ENCODE measurements around the gene PTPRN2. TPM values are rescaled to one million over a fixed set of nuclear protein-coding genes. Genes with fewer than 3 reads are reported as not detected.

PTPRN2 gene
- total RNA-seq, 1 experiment from 2014 or later = 2.1 TPM

- no peaks in the 10 kb centered on the region for H3K79me2 ChIP-seq (ENCODE audit: insufficient read depth, low read length)
- H3K36me3 ChIP-seq (ENCODE audit: control insufficient read depth in 1 of 2, insufficient read depth in 2 of 2, low read length in 2 of 2) = no peaks in the 10 kb centered on the region
- no peak overlapping the region for H3K9ac ChIP-seq (ENCODE audit: low read length)
- H4K20me1 ChIP-seq (ENCODE audit: insufficient read depth) = no peaks in the 10 kb centered on the region
- ATAC-seq (no peak), DNase-seq (ENCODE audit: low read depth, low spot score) (no peak)
- no peak overlapping the region for H3K4me3 ChIP-seq (replicated peaks in 1 of 2; ENCODE audit: low read depth in 1 of 2, low read length in 2 of 2)
- CTCF ChIA-PET = no interaction called here
- BruUV-seq (replicated peaks) = no TSS peak
- no peak for TF ChIP-seq MAX (IDR thresholded peaks at IDR 0.05)
- TF ChIP-seq CEBPB (IDR thresholded peaks at IDR 0.05; ENCODE audit: low read depth) = no peak
- TF ChIP-seq EGR1 (IDR thresholded peaks at IDR 0.05; ENCODE audit: low read depth) = no peak
- no peak for TF ChIP-seq ZBTB33 (IDR thresholded peaks at IDR 0.05; ENCODE audit: extremely low read depth, insufficient replicate concordance, low read length)
- no peak for TF ChIP-seq RAD21 (IDR thresholded peaks at IDR 0.05; ENCODE audit: low read depth)
- TF ChIP-seq POLR2AphosphoS5 (IDR thresholded peaks at IDR 0.05; ENCODE audit: low read depth, low read length) = no peak
- TF ChIP-seq JUND (IDR thresholded peaks at IDR 0.05) = no peak
- TF ChIP-seq YY1 (IDR thresholded peaks at IDR 0.05; ENCODE audit: extremely low read depth, insufficient replicate concordance, low read depth, low read length) = no peak
- H3K4me1 ChIP-seq (ENCODE audit: control insufficient read depth in 1 of 2, insufficient read depth in 2 of 2, low read length in 2 of 2) = no peaks in the 10 kb centered on the region
- no peaks in the 10 kb centered on the region for H3K9me2 ChIP-seq (ENCODE audit: insufficient read depth)
- peaks cover 10 to 11% of the 10 kb centered on the region in 2 experiments; a peak in 2 of 4 replicates for H3K9me3 ChIP-seq (ENCODE audit: control insufficient read depth in 1 of 2, insufficient read depth in 1 of 2, low read depth in 1 of 2, low read length in 2 of 2)
- no peak overlapping the region for H2AFZ ChIP-seq (ENCODE audit: low read depth, low read length, poor library complexity, severe bottlenecking)
- intact Hi-C loops (cut with micrococcal nuclease) = no loop called here
- RAD21 ChIA-PET (ENCODE audit: low non-redundant PET in 1 of 2, low total read pairs in 2 of 2, uncharacterized antibody in 2 of 2, unreplicated experiment in 2 of 2) = no interaction called here
- no peaks in the 10 kb centered on the region for H3K27me3 ChIP-seq (ENCODE audit: insufficient read depth, low read length)
- no peak overlapping the region for H3K4me2 ChIP-seq (ENCODE audit: low read length)
- H3K27ac ChIP-seq (ENCODE audit: low read depth, low read length) = no peak overlapping the region
- POLR2A ChIA-PET = no interaction called here
Observed at GRCh38 chr7:158125721-158126120, 461.9 kb downstream of the PTPRN2 start.

GRCh38 chr7:158125091-158125490 lies 462.5 kb downstream of the PTPRN2 start:
- DNase-seq (ENCODE audit: low read depth, low spot score) (no peak), ATAC-seq (no peak)
- intact Hi-C loops (cut with micrococcal nuclease) = no loop called here
- Histone ChIP-seq H3K9me3 (ENCODE audit: control insufficient read depth in 1 of 2, insufficient read depth in 1 of 2, low read depth in 1 of 2, low read length in 2 of 2) (peaks cover 6% of the 10 kb centered on the region in 2 experiments; a peak in 2 of 4 replicates), H3K9ac (ENCODE audit: low read length) (no peak overlapping the region), H3K27ac (ENCODE audit: low read depth, low read length) (no peak overlapping the region), H3K4me3 (replicated peaks in 1 of 2; ENCODE audit: low read depth in 1 of 2, low read length in 2 of 2) (no peak overlapping the region), H3K79me2 (ENCODE audit: insufficient read depth, low read length) (no peaks in the 10 kb centered on the region), H3K36me3 (ENCODE audit: control insufficient read depth in 1 of 2, insufficient read depth in 2 of 2, low read length in 2 of 2) (no peaks in the 10 kb centered on the region), H3K4me2 (ENCODE audit: low read length) (no peak overlapping the region), H2AFZ (ENCODE audit: low read depth, low read length, poor library complexity, severe bottlenecking) (no peak overlapping the region), H3K4me1 (ENCODE audit: control insufficient read depth in 1 of 2, insufficient read depth in 2 of 2, low read length in 2 of 2) (no peaks in the 10 kb centered on the region), H3K27me3 (ENCODE audit: insufficient read depth, low read length) (no peaks in the 10 kb centered on the region), H3K9me2 (ENCODE audit: insufficient read depth) (no peaks in the 10 kb centered on the region), H4K20me1 (ENCODE audit: insufficient read depth) (no peaks in the 10 kb centered on the region)
- ChIA-PET POLR2A (no interaction called here), RAD21 (ENCODE audit: low non-redundant PET in 1 of 2, low total read pairs in 2 of 2, uncharacterized antibody in 2 of 2, unreplicated experiment in 2 of 2) (no interaction called here), CTCF (no interaction called here)
- BruUV-seq (replicated peaks) = no TSS peak
- no peak for TF ChIP-seq EGR1 (IDR thresholded peaks at IDR 0.05; ENCODE audit: low read depth)
- no peak for TF ChIP-seq TCF7L2 (IDR thresholded peaks at IDR 0.05; ENCODE audit: borderline replicate concordance, extremely low read depth, insufficient read depth, insufficient read length)
- TF ChIP-seq REST (IDR thresholded peaks at IDR 0.05; ENCODE audit: low read depth) = no peak
- no peak for TF ChIP-seq SRF (IDR thresholded peaks at IDR 0.05; ENCODE audit: low read depth)
- no peak for TF ChIP-seq ATF3 (IDR thresholded peaks at IDR 0.05)
- TF ChIP-seq RAD21 (IDR thresholded peaks at IDR 0.05; ENCODE audit: low read depth) = no peak
- TF ChIP-seq JUND (IDR thresholded peaks at IDR 0.05) = no peak
- no peak for TF ChIP-seq MAX (IDR thresholded peaks at IDR 0.05)
- TF ChIP-seq SIN3A (IDR thresholded peaks at IDR 0.05; ENCODE audit: low read depth) = no peak
- no peak for TF ChIP-seq EZH2phosphoT487 (IDR thresholded peaks at IDR 0.05; ENCODE audit: borderline replicate concordance)
- no peak for TF ChIP-seq CEBPB (IDR thresholded peaks at IDR 0.05; ENCODE audit: low read depth)
- no peak for TF ChIP-seq POLR2A (IDR thresholded peaks at IDR 0.05; ENCODE audit: borderline replicate concordance, extremely low read depth, insufficient read depth, insufficient read length)
